Endothelial cell of umbilical vein (primary cell): ENCODE results near the gene LDLRAD4. TPM values are rescaled to one million over a fixed set of nuclear protein-coding genes. Genes with fewer than 3 reads are reported as not detected.

ENCODE experiments used
- BruUV-seq: library from RNA; stranded (reverse); fragments of 400-500 nt; replicated peaks from 2 replicates; lab custom pipeline; 2021; lab: Mats Ljungman, UMichigan
- CTCF ChIA-PET: fragments of 300-600, 350-600 bp; sonication (Branson Sonifier 250); formaldehyde crosslinking; loops from one replicate; lab custom pipeline; 2021; ENCODE audit warnings: antibody characterized with exemption, inconsistent platforms; lab: Charles Lee
- POLR2A ChIA-PET: fragments of 300-600, 350-600 bp; sonication (Branson Sonifier 250); formaldehyde crosslinking; loops from one replicate; lab custom pipeline; 2021; ENCODE audit warnings: antibody characterized with exemption, inconsistent platforms; lab: Charles Lee
- DNase-seq: peaks from one replicate; pipeline ENCODE4 v3.0.0-alpha.2; 2011; ENCODE audit warnings: low read depth, low spot score
- FAIRE-seq: peaks from 2 replicates; lab custom pipeline; 2011; peaks lifted over from hg19 to GRCh38; lab: Jason Lieb, UNC
- H2AFZ ChIP-seq: 2 replicates; pipeline ENCODE4 v1.6.0; 2012; ENCODE audit warnings: low read depth, low read length, control low read depth, inconsistent platforms
- H3K27ac ChIP-seq: 2 replicates; pipeline ENCODE4 v1.5.1; 2011; ENCODE audit warnings: low read depth, mild to moderate bottlenecking, control low read depth, low read length, moderate library complexity; ENCODE audit not compliant: insufficient read depth
- H3K27me3 ChIP-seq, 2 experiments: 2 replicates each; pipeline versions ENCODE4 v1.6.0 to v1.6.1; 2011; ENCODE audit warnings: low read length in 2 of 2, mixed read lengths in 1 of 2; ENCODE audit not compliant: control insufficient read depth in 2 of 2, insufficient read depth in 2 of 2
- H3K36me3 ChIP-seq, 2 experiments: 2 replicates in 1 of 2; 3 replicates in 1 of 2; pipeline ENCODE4 v1.5.1; 2011; ENCODE audit warnings: low read length in 2 of 2, mild to moderate bottlenecking in 1 of 2, moderate library complexity in 1 of 2; ENCODE audit not compliant: control insufficient read depth in 2 of 2, insufficient read depth in 2 of 2; ENCODE audit errors: extremely low read depth in 1 of 2
- H3K4me1 ChIP-seq: 3 replicates; pipeline ENCODE4 v1.5.1; 2011; ENCODE audit warnings: mild to moderate bottlenecking, low read length; ENCODE audit not compliant: control insufficient read depth, insufficient read depth; ENCODE audit errors: extremely low read depth
- H3K4me2 ChIP-seq: 2 replicates; pipeline ENCODE4 v1.6.1; 2011; ENCODE audit warnings: low read length, control low read depth, mixed read lengths; ENCODE audit not compliant: insufficient read depth
- H3K4me3 ChIP-seq, 3 experiments: fragments of 200-600 bp in 1 of 3; sonication (generic), shearing (Covaris generic) in 1 of 3; replicated peaks in 1 of 3; 2 replicates each; pipeline ENCODE4 v1.5.1; 2011 to 2016; ENCODE audit warnings: control low read depth in 3 of 3, low read length in 3 of 3, mild to moderate bottlenecking in 2 of 3, inconsistent platforms in 1 of 3, low read depth in 1 of 3, moderate library complexity in 1 of 3; ENCODE audit not compliant: insufficient read depth in 1 of 3
- H3K79me2 ChIP-seq: 2 replicates; pipeline ENCODE4 v1.6.0; 2012; ENCODE audit warnings: low read length, inconsistent platforms; ENCODE audit not compliant: control insufficient read depth, insufficient read depth
- H3K9ac ChIP-seq: replicated peaks from 2 replicates; pipeline ENCODE3; 2011; ENCODE audit warnings: low read length, control low read depth; ENCODE audit not compliant: insufficient read depth; ENCODE audit errors: extremely low read depth
- H3K9me1 ChIP-seq: replicated peaks from 3 replicates; pipeline ENCODE4 v1.6.0; 2011; ENCODE audit warnings: mild to moderate bottlenecking, low read length; ENCODE audit not compliant: control insufficient read depth, insufficient read depth; ENCODE audit errors: extremely low read depth
- H3K9me3 ChIP-seq: replicated peaks from 2 replicates; pipeline ENCODE4 v1.5.1; 2012; ENCODE audit warnings: low read length, inconsistent platforms; ENCODE audit not compliant: control insufficient read depth, insufficient read depth
- H4K20me1 ChIP-seq: replicated peaks from 2 replicates; pipeline ENCODE3; 2011; ENCODE audit warnings: mild to moderate bottlenecking, low read length; ENCODE audit not compliant: control insufficient read depth, insufficient read depth; ENCODE audit errors: extremely low read depth
- CTCF ChIP-seq, 2 donors: IDR thresholded peaks; 1 replicate in 1 of 2; 2 replicates in 1 of 2; pipeline ENCODE4 v1.5.1; 2011; ENCODE audit warnings: low read length in 2 of 2, mild to moderate bottlenecking in 2 of 2, moderate library complexity in 2 of 2, control low read depth in 1 of 2, inconsistent platforms in 1 of 2, low read depth in 1 of 2; ENCODE audit not compliant: insufficient read depth in 1 of 2; ENCODE audit errors: extremely low read depth in 1 of 2
- EZH2 ChIP-seq: IDR thresholded peaks from 2 replicates; pipeline ENCODE4 v1.6.1; 2012; ENCODE audit warnings: borderline replicate concordance, low read depth, mild to moderate bottlenecking, moderate library complexity, low read length, inconsistent platforms; ENCODE audit not compliant: severe bottlenecking
- FOS ChIP-seq: IDR thresholded peaks from 2 replicates; pipeline ENCODE4 v1.6.1; 2011; ENCODE audit warnings: mild to moderate bottlenecking, low read length, moderate library complexity, borderline replicate concordance; ENCODE audit not compliant: insufficient read depth
- GATA2 ChIP-seq: IDR thresholded peaks from 2 replicates; pipeline ENCODE4 v1.7.0; 2011; ENCODE audit warnings: low read depth, mild to moderate bottlenecking, moderate library complexity, mixed read lengths, low read length; ENCODE audit not compliant: insufficient read length, insufficient read depth
- JUN ChIP-seq: IDR thresholded peaks from 2 replicates; pipeline ENCODE4 v1.6.1; 2011; ENCODE audit warnings: borderline replicate concordance, low read depth; ENCODE audit not compliant: insufficient read length, insufficient read depth
- MAX ChIP-seq: IDR thresholded peaks from 2 replicates; pipeline ENCODE4 v1.6.1; 2011; ENCODE audit not compliant: insufficient read depth, insufficient read length
- MYC ChIP-seq: IDR thresholded peaks from one replicate; pipeline ENCODE4 v1.6.1; 2011; ENCODE audit warnings: mild to moderate bottlenecking, low read depth, low read length
- POLR2A ChIP-seq: IDR thresholded peaks from 2 replicates; pipeline ENCODE4 v1.6.1; 2012; ENCODE audit warnings: low read depth, mild to moderate bottlenecking, control low read depth, low read length
- POLR2AphosphoS5 ChIP-seq: IDR thresholded peaks from 2 replicates; pipeline ENCODE4 v1.6.1; 2012; ENCODE audit warnings: low read depth, mild to moderate bottlenecking, control low read depth, low read length, moderate library complexity; ENCODE audit not compliant: insufficient read depth
- dilution Hi-C: fragments of 300-500 bp; cut with MboI; formaldehyde crosslinking; loops from one replicate; pipeline ENCODE4 v1.15.0; 2019; ENCODE audit warnings: low sequenced_read_pairs; ENCODE audit not compliant: extremely low pct_ligation_motif_present
- intact Hi-C: fragments of 100-400 bp; cut with micrococcal nuclease; formaldehyde crosslinking; loops from one replicate; pipeline ENCODE4 v1.10.0; 2022
- polyA plus RNA-seq, 4 experiments: library from polyadenylated mRNA; depleted of rRNA in 3 of 4; stranded (reverse) in 3 of 4; unstranded in 1 of 4; fragments of >200 nt; gene quantifications; 2 replicates each; pipeline versions ENCODE4 v1.2.1 to v1.2.3, GENCODE V29; 2011 to 2012; ENCODE audit warnings: missing spikeins in 1 of 4
- total RNA-seq: library from RNA; stranded (reverse); gene quantifications from 2 replicates; pipeline ENCODE4 v1.2.3, GENCODE V29; 2021

LDLRAD4 gene
- total and polyA plus RNA-seq, 2 donors (not counting 3 experiments of a cell fraction or from before 2014, with no cell fraction given): 5.2 to 6.5 TPM

GRCh38 chr18:13362607-13363006, 144.0 kb downstream of the LDLRAD4 start:
- Histone ChIP-seq H3K9ac (no peak overlapping the region), H3K4me1 (no peaks in the 10 kb centered on the region), H3K27ac (no peak overlapping the region), H3K4me3 (no peak overlapping the region), H3K36me3 (no peaks in the 10 kb centered on the region), H3K4me2 (no peak overlapping the region), H3K27me3 (peaks cover 0 to 5% of the 10 kb centered on the region in 2 experiments), H3K9me3 (no peaks in the 10 kb centered on the region), H3K79me2 (no peaks in the 10 kb centered on the region), H3K9me1 (no peaks in the 10 kb centered on the region), H2AFZ (no peak overlapping the region), H4K20me1 (no peaks in the 10 kb centered on the region)
- ChIA-PET POLR2A (interaction anchor here (0.7 kb wide), 1 partner anchor 139 kb away, joined by 6 read pairs; no protein-coding TSS in a partner anchor), CTCF (interaction anchor here (1.2 kb wide), 1 partner anchor 168 kb away, joined by 3 read pairs; no protein-coding TSS in a partner anchor)
- FAIRE-seq (no peak), DNase-seq (no peak)
- BruUV-seq: no TSS peak
- dilution Hi-C loops (no loop called here), intact Hi-C loops (no loop called here)
- TF ChIP-seq CTCF (IDR thresholded peaks at IDR 0.05; ENCODE audit: extremely low read depth in 1 of 2, insufficient read depth in 1 of 2, low read depth in 1 of 2, low read length in 2 of 2) (no peak), MYC (no peak), JUN (no peak)

GRCh38 chr18:13363359-13363758, 144.8 kb downstream of the LDLRAD4 start:
- Histone ChIP-seq H3K79me2 (no peaks in the 10 kb centered on the region), H3K4me1 (no peaks in the 10 kb centered on the region), H3K9me1 (no peaks in the 10 kb centered on the region), H2AFZ (no peak overlapping the region), H3K27ac (no peak overlapping the region), H3K9ac (no peak overlapping the region), H3K4me2 (no peak overlapping the region), H3K9me3 (no peaks in the 10 kb centered on the region), H4K20me1 (no peaks in the 10 kb centered on the region), H3K4me3 (no peak overlapping the region), H3K27me3 (peaks cover 0 to 5% of the 10 kb centered on the region in 2 experiments), H3K36me3 (no peaks in the 10 kb centered on the region)
- intact Hi-C loops (no loop called here), dilution Hi-C loops (no loop called here)
- POLR2A ChIA-PET: interaction anchor here (0.7 kb wide), 1 partner anchor 138 kb away, joined by 6 read pairs; no protein-coding TSS in a partner anchor
- CTCF ChIA-PET: interaction anchor here (1.2 kb wide), 1 partner anchor 167 kb away, joined by 3 read pairs; no protein-coding TSS in a partner anchor
- FAIRE-seq (no peak), DNase-seq (no peak)
- no TSS peak for BruUV-seq
- TF ChIP-seq POLR2AphosphoS5 (no peak), MYC (no peak), JUN (no peak), CTCF (IDR thresholded peaks at IDR 0.05; ENCODE audit: extremely low read depth in 1 of 2, insufficient read depth in 1 of 2, low read depth in 1 of 2, low read length in 2 of 2) (no peak), EZH2 (no peak), POLR2A (no peak), FOS (no peak), MAX (no peak), GATA2 (no peak)
